Measurements from ENCODE around the gene TNFSF13.
"Not testable (repeated sequence)": the region's sequence is repeated elsewhere in the genome, so short reads cannot be mapped to it uniquely, and the experiment has no call there.

The TNFSF13 gene

GRCh38 chr17:7590743-7591142 lies 32.2 kb downstream of the TNFSF13 start:
- H3K27ac ChIP-seq = no peak overlapping the region
- TF ChIP-seq, protein P1, sequence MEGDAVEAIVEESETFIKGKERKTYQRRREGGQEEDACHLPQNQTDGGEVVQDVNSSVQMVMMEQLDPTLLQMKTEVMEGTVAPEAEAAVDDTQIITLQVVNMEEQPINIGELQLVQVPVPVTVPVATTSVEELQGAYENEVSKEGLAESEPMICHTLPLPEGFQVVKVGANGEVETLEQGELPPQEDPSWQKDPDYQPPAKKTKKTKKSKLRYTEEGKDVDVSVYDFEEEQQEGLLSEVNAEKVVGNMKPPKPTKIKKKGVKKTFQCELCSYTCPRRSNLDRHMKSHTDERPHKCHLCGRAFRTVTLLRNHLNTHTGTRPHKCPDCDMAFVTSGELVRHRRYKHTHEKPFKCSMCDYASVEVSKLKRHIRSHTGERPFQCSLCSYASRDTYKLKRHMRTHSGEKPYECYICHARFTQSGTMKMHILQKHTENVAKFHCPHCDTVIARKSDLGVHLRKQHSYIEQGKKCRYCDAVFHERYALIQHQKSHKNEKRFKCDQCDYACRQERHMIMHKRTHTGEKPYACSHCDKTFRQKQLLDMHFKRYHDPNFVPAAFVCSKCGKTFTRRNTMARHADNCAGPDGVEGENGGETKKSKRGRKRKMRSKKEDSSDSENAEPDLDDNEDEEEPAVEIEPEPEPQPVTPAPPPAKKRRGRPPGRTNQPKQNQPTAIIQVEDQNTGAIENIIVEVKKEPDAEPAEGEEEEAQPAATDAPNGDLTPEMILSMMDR (conservative IDR thresholded peaks at IDR 0.05) = no peak

GRCh38 chr17:7591596-7591995 lies 33.0 kb downstream of the TNFSF13 start:
- TF ChIP-seq, protein P1 (conservative IDR thresholded peaks at IDR 0.05) = no peak
- no peak overlapping the region for H3K27ac ChIP-seq

DNA sequence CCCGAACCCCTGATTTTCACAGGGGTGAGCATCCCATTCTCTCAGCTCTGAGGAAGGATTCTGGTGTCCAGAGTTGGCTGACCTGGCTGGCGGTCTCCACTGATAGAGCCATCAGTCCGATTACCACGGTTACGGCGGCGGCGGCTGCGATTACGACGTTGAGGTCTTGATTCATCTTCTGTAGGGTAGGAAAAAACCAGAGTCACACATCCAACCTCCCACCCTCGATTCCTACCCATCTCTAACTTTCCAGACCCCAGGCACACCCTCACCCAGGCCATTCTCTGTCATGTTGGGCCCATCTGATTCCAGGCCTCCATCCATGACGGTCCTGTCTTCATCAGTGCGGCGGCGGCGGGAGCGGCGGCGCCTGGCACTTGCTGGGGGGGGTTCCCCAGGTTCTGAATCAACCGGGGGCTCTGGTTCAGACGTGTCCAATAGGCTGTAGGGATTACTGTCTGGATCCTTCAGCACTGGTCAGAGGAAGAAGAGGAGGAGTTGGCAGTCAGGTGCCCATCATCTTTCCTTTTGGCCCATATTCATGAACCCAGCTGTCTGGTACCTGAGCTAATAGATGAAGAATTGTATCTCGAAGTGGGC lies 34.0 kb downstream of the TNFSF13 start:
- H3K27ac ChIP-seq = no peak overlapping the region

GRCh38 chr17:7593296-7593695 lies 34.7 kb downstream of the TNFSF13 start:
- TF ChIP-seq, protein P1 (conservative IDR thresholded peaks at IDR 0.05) = no peak
- no peak overlapping the region for H3K27ac ChIP-seq

More for the DNA sequence above, 34.0 kb downstream of the TNFSF13 start:
- TF ChIP-seq, protein P1 (conservative IDR thresholded peaks at IDR 0.05) = no peak

GRCh38 chr17:7597561-7597960 lies 39.0 kb downstream of the TNFSF13 start:
- not testable (repeated sequence) for H3K27ac ChIP-seq

DNA sequence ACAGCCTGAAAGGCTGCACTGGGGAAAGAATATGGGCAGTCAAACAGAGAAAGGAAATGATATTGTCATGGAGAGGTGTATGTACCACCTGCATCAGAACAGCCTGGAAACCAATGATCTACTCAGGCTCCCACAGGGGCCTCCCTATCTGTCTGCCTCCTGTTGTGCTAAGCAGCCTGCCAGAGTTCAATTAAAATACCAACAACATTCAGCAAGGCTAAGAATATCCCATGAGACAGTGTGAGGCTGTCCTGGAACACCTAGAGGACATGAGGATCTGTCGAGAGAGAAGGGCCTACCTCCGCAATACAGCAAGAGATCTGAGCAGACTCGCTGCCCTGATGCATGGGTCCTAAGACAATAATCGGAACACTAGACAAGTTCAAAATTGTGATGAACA lies 47.7 kb downstream of the TNFSF13 start:
- TF ChIP-seq, protein P1 (conservative IDR thresholded peaks at IDR 0.05) = no peak

GRCh38 chr17:7610641-7611040 lies 52.1 kb downstream of the TNFSF13 start:
- no peak overlapping the region for H3K27ac ChIP-seq
- TF ChIP-seq, protein P1 (conservative IDR thresholded peaks at IDR 0.05) = no peak

More for the DNA sequence above, 47.7 kb downstream of the TNFSF13 start:
- no peak overlapping the region for H3K27ac ChIP-seq

Measured in VCaP (cell line).